Measurements from ENCODE around the gene LCMT1.

The LCMT1 gene

DNA sequence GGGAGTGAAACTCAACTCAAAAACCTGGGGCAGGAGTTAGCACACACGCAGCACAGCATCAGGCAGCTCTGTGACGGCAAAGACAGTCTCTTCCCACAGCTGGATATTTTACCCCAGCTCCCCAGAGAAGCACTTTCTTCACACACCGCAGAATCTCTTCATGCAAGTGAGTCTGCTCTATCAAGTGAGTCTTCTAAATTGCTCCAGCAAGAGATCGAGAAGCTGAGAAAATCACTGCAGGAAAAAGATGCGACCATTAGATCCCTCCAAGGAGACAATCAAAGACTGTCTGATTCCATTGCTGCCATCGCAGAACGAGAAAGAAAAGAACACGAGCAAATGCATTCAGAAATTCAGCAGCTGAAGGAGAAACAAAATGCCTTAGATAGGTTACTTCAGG lies 16.9 kb upstream of the LCMT1 start:
- WGBS, 2 experiments: 71 to 72% methylated on average over 8 of the region's 8 CpGs
- no peak overlapping the region for H3K27ac ChIP-seq (ENCODE audit: insufficient read depth, low read depth, low read length, poor library complexity, severe bottlenecking)
- no peaks in the 10 kb centered on the region for H3K4me1 ChIP-seq (ENCODE audit: control insufficient read depth, insufficient read depth, low read length)
- H3K27me3 ChIP-seq (ENCODE audit: control insufficient read depth, insufficient read depth, low read length, poor library complexity, severe bottlenecking): peaks cover 25% of the 10 kb centered on the region
- no peaks in the 10 kb centered on the region for H3K36me3 ChIP-seq (ENCODE audit: control insufficient read depth, insufficient read depth, low read length)
- H3K9me3 ChIP-seq (ENCODE audit: control insufficient read depth, low read length): no peaks in the 10 kb centered on the region
- no peak overlapping the region for H3K4me3 ChIP-seq (ENCODE audit: insufficient read depth, low read depth, low read length)

DNA sequence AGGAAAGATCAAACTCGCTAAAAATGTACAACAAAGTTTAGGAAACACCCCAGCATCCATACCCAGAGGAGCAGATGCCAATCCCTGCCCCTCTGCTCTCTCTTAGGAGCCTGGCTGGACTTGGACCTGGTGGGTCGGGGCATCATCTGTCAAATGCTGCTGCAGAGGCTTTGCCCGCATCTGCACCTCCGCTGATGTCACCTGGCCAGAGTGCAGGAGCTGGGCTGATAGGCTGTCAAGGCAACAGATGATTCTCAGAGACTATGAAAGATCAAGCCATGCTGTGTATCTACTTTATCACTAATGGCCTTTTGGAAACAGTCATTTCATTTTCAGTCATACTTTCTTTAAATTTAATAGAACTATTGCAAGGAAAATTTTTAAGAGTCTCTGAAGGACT lies 15.9 kb upstream of the LCMT1 start:
- H3K4me3 ChIP-seq (ENCODE audit: insufficient read depth, low read depth, low read length): no peak overlapping the region
- no peaks in the 10 kb centered on the region for H3K36me3 ChIP-seq (ENCODE audit: control insufficient read depth, insufficient read depth, low read length)
- no peaks in the 10 kb centered on the region for H3K4me1 ChIP-seq (ENCODE audit: control insufficient read depth, insufficient read depth, low read length)
- WGBS, 2 experiments: 79 to 83% methylated on average over 4 of the region's 4 CpGs
- H3K9me3 ChIP-seq (ENCODE audit: control insufficient read depth, low read length): no peaks in the 10 kb centered on the region
- no peak overlapping the region for H3K27ac ChIP-seq (ENCODE audit: insufficient read depth, low read depth, low read length, poor library complexity, severe bottlenecking)
- peaks cover 25% of the 10 kb centered on the region for H3K27me3 ChIP-seq (ENCODE audit: control insufficient read depth, insufficient read depth, low read length, poor library complexity, severe bottlenecking)

DNA sequence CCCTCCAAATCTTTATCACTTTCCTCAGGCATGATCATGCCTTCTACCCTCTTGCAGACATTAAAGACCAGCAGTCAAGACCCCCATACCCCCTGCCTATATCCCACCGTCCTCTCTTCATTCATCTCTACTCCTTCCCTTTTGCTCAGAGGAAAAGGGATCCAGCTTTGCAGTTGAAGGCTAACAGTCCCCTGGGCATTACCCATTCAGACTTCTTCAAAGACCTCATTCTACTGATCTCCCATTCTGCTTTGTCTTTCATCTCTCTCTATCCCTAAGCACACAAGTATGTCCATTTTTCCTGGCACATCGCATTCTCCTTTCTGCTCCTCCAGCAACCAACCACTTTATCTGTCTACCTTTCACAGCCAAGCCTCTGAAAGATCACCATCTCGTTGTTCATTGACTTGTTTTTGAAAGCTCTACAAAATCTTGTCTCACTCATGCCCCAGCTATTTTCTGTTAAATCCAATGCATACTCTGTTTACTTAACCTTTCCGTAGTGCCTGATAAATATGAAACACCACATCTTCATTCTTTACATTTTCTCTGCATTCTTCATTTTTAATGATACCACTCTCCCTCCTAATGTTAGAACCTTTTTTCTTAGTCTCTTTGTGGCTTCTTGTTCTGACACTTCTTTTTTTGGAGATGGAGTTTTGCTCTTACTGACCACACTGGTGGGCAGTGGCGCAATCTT lies 14.1 kb upstream of the LCMT1 start:
- H3K27me3 ChIP-seq (ENCODE audit: control insufficient read depth, insufficient read depth, low read length, poor library complexity, severe bottlenecking): peaks cover 25% of the 10 kb centered on the region

DNA sequence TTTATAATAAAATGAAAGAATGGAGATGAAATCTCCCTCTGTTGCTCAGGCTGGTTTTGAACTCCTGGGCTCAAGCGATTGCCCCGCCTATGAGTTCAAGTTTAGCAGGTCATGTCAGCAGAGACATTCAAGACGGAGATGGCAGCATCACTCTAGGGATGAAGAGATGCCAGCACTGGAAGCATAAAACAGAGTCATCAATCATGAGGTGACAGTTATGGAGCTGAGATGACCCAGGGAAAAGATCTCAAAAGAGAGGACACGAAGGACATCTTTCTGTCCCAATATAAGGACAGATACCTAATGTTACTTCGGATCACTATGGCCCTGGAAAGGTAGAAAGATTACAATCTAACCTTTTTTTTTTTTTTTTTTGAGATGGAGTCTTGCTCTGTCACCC lies 11.0 kb upstream of the LCMT1 start:
- H3K4me1 ChIP-seq (ENCODE audit: control insufficient read depth, insufficient read depth, low read length): no peaks in the 10 kb centered on the region
- H3K36me3 ChIP-seq (ENCODE audit: control insufficient read depth, insufficient read depth, low read length): no peaks in the 10 kb centered on the region
- H3K27me3 ChIP-seq (ENCODE audit: control insufficient read depth, insufficient read depth, low read length, poor library complexity, severe bottlenecking): peaks cover 11% of the 10 kb centered on the region
- H3K27ac ChIP-seq (ENCODE audit: insufficient read depth, low read depth, low read length, poor library complexity, severe bottlenecking): no peak overlapping the region
- H3K9me3 ChIP-seq (ENCODE audit: control insufficient read depth, low read length): no peaks in the 10 kb centered on the region
- H3K4me3 ChIP-seq (ENCODE audit: insufficient read depth, low read depth, low read length): no peak overlapping the region
- WGBS, 2 experiments: 81 to 83% methylated on average over 5 of the region's 5 CpGs

More for the DNA sequence above, 14.1 kb upstream of the LCMT1 start:
- Histone ChIP-seq H3K4me1 (ENCODE audit: control insufficient read depth, insufficient read depth, low read length) (no peaks in the 10 kb centered on the region), H3K9me3 (ENCODE audit: control insufficient read depth, low read length) (no peaks in the 10 kb centered on the region), H3K27ac (ENCODE audit: insufficient read depth, low read depth, low read length, poor library complexity, severe bottlenecking) (no peak overlapping the region), H3K4me3 (ENCODE audit: insufficient read depth, low read depth, low read length) (no peak overlapping the region), H3K36me3 (ENCODE audit: control insufficient read depth, insufficient read depth, low read length) (no peaks in the 10 kb centered on the region)
- WGBS, 2 experiments: 65 to 67% methylated on average over 5 of the region's 5 CpGs

DNA sequence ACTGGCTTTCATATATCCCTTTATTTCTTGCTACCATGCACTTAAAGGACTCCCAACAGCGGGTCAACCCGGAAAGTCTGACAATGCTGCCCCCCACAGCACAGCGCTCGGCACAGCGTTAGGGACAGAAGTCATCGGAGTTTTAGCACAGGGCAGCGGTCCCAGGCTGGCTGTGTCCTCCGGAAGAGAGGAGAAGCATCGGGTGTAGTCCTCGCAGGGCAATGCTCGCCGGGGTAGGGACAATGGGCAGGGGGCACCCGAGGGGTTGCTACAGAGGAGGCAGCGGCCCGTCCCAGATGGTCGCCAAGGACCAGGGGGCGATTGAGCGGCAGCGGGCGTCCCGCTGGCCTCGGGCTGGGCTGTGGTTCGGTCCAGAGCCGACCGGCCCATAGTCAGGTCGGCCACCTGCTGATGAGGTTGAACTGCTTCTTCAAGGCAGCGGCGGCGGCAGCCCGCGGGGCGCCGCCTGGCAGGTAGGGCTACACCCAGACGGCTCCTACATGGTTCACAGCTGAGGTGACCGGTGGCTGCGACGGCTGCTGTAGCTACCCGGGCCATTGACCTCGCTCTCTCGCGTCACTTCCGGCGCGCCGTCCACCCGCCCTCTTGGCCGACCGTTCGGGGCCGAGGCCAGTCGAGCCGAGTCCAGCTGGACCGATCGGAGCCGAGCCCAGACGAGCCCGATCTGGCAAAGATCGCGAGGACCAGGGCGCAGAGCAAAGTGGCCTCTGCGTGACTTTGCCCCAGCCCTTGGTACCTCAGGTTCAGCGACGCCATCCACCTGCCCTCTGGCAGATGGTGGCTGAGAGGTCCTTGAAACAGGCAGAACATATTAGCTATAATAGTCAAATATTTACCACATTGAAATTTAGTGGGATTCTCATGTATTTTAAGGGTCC lies 4.7 kb upstream of the LCMT1 start:
- no peak overlapping the region for H3K27ac ChIP-seq (ENCODE audit: insufficient read depth, low read depth, low read length, poor library complexity, severe bottlenecking)
- WGBS, 2 experiments: 0 to 1% methylated on average over 63 of the region's 63 CpGs
- H3K9me3 ChIP-seq (ENCODE audit: control insufficient read depth, low read length): no peaks in the 10 kb centered on the region
- no peaks in the 10 kb centered on the region for H3K36me3 ChIP-seq (ENCODE audit: control insufficient read depth, insufficient read depth, low read length)
- peak overlapping the region; percentile 79 for H3K4me3 ChIP-seq (ENCODE audit: insufficient read depth, low read depth, low read length)
- peaks cover 5% of the 10 kb centered on the region for H3K4me1 ChIP-seq (ENCODE audit: control insufficient read depth, insufficient read depth, low read length)
- H3K27me3 ChIP-seq (ENCODE audit: control insufficient read depth, insufficient read depth, low read length, poor library complexity, severe bottlenecking): peaks cover 7% of the 10 kb centered on the region

DNA sequence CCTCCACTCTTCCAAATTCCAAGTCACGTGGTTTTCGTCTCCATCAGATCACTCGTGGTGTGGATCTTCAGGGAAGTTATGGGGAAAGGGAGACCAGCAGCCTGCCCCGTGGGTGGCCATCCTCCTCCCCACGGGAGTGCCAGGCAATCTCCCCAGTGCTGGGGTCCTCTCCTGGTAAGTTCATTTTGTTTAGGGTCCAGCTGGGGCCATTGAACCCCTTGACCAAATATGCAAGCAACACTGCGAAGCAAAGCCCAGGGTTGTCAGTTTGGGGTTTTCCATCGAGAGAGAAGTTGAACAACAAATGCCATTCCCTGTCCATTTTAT lies 4.1 kb upstream of the LCMT1 start:
- H3K9me3 ChIP-seq (ENCODE audit: control insufficient read depth, low read length): no peaks in the 10 kb centered on the region
- H3K36me3 ChIP-seq (ENCODE audit: control insufficient read depth, insufficient read depth, low read length): no peaks in the 10 kb centered on the region
- H3K27ac ChIP-seq (ENCODE audit: insufficient read depth, low read depth, low read length, poor library complexity, severe bottlenecking): no peak overlapping the region
- H3K27me3 ChIP-seq (ENCODE audit: control insufficient read depth, insufficient read depth, low read length, poor library complexity, severe bottlenecking): peaks cover 7% of the 10 kb centered on the region
- 47 to 48% methylated on average over 7 of the region's 7 CpGs for WGBS, 2 experiments
- peak overlapping the region; percentile 79 for H3K4me3 ChIP-seq (ENCODE audit: insufficient read depth, low read depth, low read length)
- H3K4me1 ChIP-seq (ENCODE audit: control insufficient read depth, insufficient read depth, low read length): peaks cover 5% of the 10 kb centered on the region

DNA sequence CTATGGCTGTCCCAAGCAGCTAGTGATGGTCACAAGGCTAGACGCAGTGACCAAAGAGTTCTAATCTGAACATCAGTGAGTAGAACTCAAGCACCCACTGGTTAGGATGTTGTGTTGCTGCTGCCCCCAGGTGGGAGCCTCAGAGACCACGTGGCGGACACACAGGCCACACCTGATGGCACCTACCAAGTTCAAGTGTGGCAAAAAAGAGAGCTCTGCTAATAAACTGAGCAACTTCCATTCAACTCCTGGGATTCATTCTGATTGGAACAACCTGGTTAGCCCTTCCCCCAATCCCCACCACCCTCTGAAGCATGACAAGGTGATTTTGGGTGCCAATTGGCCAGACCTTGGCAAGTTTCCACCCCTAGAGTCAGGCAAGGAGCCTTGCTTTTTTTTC lies 3.5 kb upstream of the LCMT1 start:
- Histone ChIP-seq H3K27ac (ENCODE audit: insufficient read depth, low read depth, low read length, poor library complexity, severe bottlenecking) (no peak overlapping the region), H3K4me1 (ENCODE audit: control insufficient read depth, insufficient read depth, low read length) (peaks cover 5% of the 10 kb centered on the region), H3K4me3 (ENCODE audit: insufficient read depth, low read depth, low read length) (no peak overlapping the region), H3K27me3 (ENCODE audit: control insufficient read depth, insufficient read depth, low read length, poor library complexity, severe bottlenecking) (peaks cover 7% of the 10 kb centered on the region), H3K9me3 (ENCODE audit: control insufficient read depth, low read length) (no peaks in the 10 kb centered on the region), H3K36me3 (ENCODE audit: control insufficient read depth, insufficient read depth, low read length) (no peaks in the 10 kb centered on the region)
- 57% methylated on average over 3 of the region's 3 CpGs for WGBS, 2 experiments

DNA sequence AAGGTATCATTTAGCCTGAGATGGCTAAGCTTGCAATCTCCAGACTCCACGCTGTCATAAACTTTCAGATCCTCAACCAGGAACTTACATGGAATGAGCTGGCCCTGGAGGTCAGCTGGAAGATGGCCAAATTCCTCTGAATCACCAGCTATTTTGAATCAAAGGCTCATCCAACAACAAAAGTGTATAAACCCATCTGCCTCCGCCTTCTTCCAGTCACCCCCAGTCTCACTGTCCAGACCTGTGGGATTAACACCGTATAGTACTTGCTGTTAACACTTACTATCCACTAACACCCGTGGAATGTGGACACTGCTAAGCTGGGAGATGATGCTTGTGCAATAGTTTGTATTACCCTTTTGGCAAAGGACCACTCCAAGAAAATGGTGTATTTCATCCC lies 1.9 kb upstream of the LCMT1 start:
- Histone ChIP-seq H3K36me3 (ENCODE audit: control insufficient read depth, insufficient read depth, low read length) (no peaks in the 10 kb centered on the region), H3K9me3 (ENCODE audit: control insufficient read depth, low read length) (no peaks in the 10 kb centered on the region), H3K27ac (ENCODE audit: insufficient read depth, low read depth, low read length, poor library complexity, severe bottlenecking) (no peak overlapping the region), H3K4me1 (ENCODE audit: control insufficient read depth, insufficient read depth, low read length) (peaks cover 5% of the 10 kb centered on the region), H3K4me3 (ENCODE audit: insufficient read depth, low read depth, low read length) (no peak overlapping the region), H3K27me3 (ENCODE audit: control insufficient read depth, insufficient read depth, low read length, poor library complexity, severe bottlenecking) (peaks cover 7% of the 10 kb centered on the region)
- WGBS, 2 experiments: 89 to 95% methylated on average over 4 of the region's 4 CpGs

DNA sequence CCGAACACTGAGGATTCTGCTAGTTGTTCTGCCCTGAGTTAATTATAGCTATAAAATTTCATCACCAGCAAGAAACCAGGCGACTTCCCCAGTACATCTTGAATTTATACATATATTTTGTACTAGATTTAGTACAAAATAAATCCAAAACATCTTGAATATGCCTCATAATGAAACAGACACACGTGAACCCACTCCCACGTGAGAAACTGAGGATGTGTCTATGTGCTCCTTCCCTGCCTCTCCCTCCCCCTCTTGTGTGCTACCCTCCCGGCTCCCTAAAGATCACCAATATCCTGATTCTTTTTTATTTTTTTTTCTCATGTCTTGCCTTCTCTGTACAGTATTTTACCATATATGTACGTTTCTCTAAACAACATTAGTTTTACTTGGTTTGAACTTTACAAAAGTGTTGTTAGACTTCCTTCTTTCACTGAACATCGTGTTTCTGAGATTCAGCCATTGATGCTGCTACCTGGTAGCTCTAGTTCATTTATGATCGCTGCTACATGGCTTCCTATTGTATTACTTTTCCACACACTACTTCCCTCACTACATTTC lies 1.1 kb upstream of the LCMT1 start:
- Histone ChIP-seq H3K36me3 (ENCODE audit: control insufficient read depth, insufficient read depth, low read length) (no peaks in the 10 kb centered on the region), H3K9me3 (ENCODE audit: control insufficient read depth, low read length) (no peaks in the 10 kb centered on the region), H3K4me3 (ENCODE audit: insufficient read depth, low read depth, low read length) (peak overlapping the region; percentile 52), H3K4me1 (ENCODE audit: control insufficient read depth, insufficient read depth, low read length) (peaks cover 5% of the 10 kb centered on the region), H3K27me3 (ENCODE audit: control insufficient read depth, insufficient read depth, low read length, poor library complexity, severe bottlenecking) (peaks cover 7% of the 10 kb centered on the region), H3K27ac (ENCODE audit: insufficient read depth, low read depth, low read length, poor library complexity, severe bottlenecking) (no peak overlapping the region)
- WGBS, 2 experiments: 71 to 73% methylated on average over 6 to 8 of the region's 8 CpGs

DNA sequence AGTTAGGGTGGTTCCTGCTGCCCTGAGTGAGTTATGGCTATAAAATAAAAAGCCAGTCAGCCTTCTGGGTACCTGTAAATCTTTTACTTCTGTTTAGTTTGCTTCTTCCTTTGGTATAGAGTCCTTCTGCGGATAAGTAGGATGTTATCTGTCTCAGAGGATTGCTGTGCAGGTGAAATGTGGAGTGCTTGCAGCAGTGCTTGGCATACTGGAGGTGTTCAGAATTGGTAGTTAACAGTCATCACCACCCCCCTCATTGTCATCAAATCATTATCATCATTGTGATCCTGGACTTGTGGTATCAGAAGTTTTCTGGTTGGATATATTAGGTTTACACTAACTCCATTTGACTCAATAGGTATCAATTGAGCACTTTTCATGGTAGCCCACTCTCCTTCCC lies 2.6 kb downstream of the LCMT1 start:
- H3K36me3 ChIP-seq (ENCODE audit: control insufficient read depth, insufficient read depth, low read length): no peaks in the 10 kb centered on the region
- H3K27ac ChIP-seq (ENCODE audit: insufficient read depth, low read depth, low read length, poor library complexity, severe bottlenecking): no peak overlapping the region
- H3K27me3 ChIP-seq (ENCODE audit: control insufficient read depth, insufficient read depth, low read length, poor library complexity, severe bottlenecking): no peaks in the 10 kb centered on the region
- no peaks in the 10 kb centered on the region for H3K4me1 ChIP-seq (ENCODE audit: control insufficient read depth, insufficient read depth, low read length)
- no peak overlapping the region for H3K4me3 ChIP-seq (ENCODE audit: insufficient read depth, low read depth, low read length)
- 89 to 100% methylated on average over 1 of the region's 1 CpG for WGBS, 2 experiments
- H3K9me3 ChIP-seq (ENCODE audit: control insufficient read depth, low read length): no peaks in the 10 kb centered on the region
